SK-N-MC (cell line): ENCODE data around the gene TTC24.
"Not testable (repeated sequence)": the region's sequence is repeated elsewhere in the genome, so short reads cannot be mapped to it uniquely, and the experiment has no call there.

Experiments
- EZH2 ChIP-seq: fragments of 200-600 bp; sonication (generic); IDR thresholded peaks from one replicate; pipeline ENCODE4 v1.6.1; 2017; ENCODE audit warnings: antibody characterized with exemption
- FOXP2 ChIP-seq: optimal IDR thresholded peaks from 2 replicates; pipeline ENCODE3; 2011; ENCODE audit warnings: mild to moderate bottlenecking, moderate library complexity; ENCODE audit not compliant: insufficient read depth; ENCODE audit errors: extremely low read length, control extremely low read depth
- POLR2AphosphoS5 ChIP-seq: IDR thresholded peaks from 2 replicates; pipeline ENCODE4 v1.6.1; 2012; ENCODE audit warnings: mild to moderate bottlenecking, low read depth, low read length, borderline replicate concordance

DNA sequence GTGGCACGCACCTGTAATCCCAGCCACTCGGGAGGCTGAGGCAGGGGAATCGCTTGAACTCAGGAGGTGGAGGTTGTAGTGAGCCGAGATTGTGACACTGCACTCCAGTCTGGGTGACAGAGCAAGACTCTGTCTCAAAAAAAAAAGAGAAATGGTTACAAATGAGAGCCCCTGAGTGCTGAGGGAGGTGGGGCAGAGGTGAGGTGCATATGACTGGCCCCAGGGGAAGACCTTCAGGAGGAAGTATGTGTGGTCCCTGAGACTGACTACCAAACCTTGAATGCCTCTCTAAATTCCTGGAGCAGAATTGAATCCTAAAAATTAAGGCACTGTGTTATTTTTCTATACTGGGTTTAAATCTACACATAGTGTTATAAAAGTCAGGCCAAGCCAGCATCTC is 27.8 kb downstream of the TTC24 start:
- TF ChIP-seq EZH2, POLR2AphosphoS5, FOXP2: not testable (repeated sequence)
